HG03095 (cell line): ENCODE measurements around the gene MEPE.
A peak's percentile ranks its signal among the peaks of the same experiment; 100 is the strongest.

Experiments used
- ATAC-seq: cut with Tn5 transposase; IDR thresholded peaks from one replicate; pipeline ENCODE4 v1.9.1; 2021; ENCODE audit warnings: moderate library complexity; ENCODE audit not compliant: unreplicated experiment

Gene MEPE

GRCh38 chr4:87840149-87840548 is 7.4 kb downstream of the MEPE start:
- ATAC-seq: no peak

- no peak for ATAC-seq
Observed at GRCh38 chr4:87843936-87844335, 11.2 kb downstream of the MEPE start.

GRCh38 chr4:87844452-87844851 is 11.7 kb downstream of the MEPE start:
- ATAC-seq: no peak

GRCh38 chr4:87846226-87846625 is 13.5 kb downstream of the MEPE start:
- ATAC-seq: no peak

GRCh38 chr4:87848622-87849351 is 16.0 kb downstream of the MEPE start:
- peak; percentile 82 for ATAC-seq

GRCh38 chr4:87849612-87850011 is 16.8 kb downstream of the MEPE start:
- no peak for ATAC-seq

- ATAC-seq: no peak
Observed at GRCh38 chr4:87851332-87851731, 18.6 kb downstream of the MEPE start.

- ATAC-seq: no peak
Observed at GRCh38 chr4:87851953-87852352, 19.2 kb downstream of the MEPE start.

GRCh38 chr4:87853108-87853507 is 20.3 kb downstream of the MEPE start:
- no peak for ATAC-seq

- ATAC-seq: no peak
Observed at GRCh38 chr4:87853891-87854290, 21.1 kb downstream of the MEPE start.

- no peak for ATAC-seq
Observed at GRCh38 chr4:87855559-87855958, 22.8 kb downstream of the MEPE start.

GRCh38 chr4:87856816-87857215 is 24.0 kb downstream of the MEPE start:
- ATAC-seq: no peak

- no peak for ATAC-seq
Observed at GRCh38 chr4:87857789-87858188, 25.0 kb downstream of the MEPE start.

- ATAC-seq: no peak
Observed at GRCh38 chr4:87862236-87862635, 29.5 kb downstream of the MEPE start.

GRCh38 chr4:87863486-87863885 is 30.7 kb downstream of the MEPE start:
- no peak for ATAC-seq

GRCh38 chr4:87864321-87864720 is 31.6 kb downstream of the MEPE start:
- no peak for ATAC-seq

- ATAC-seq: no peak
Observed at GRCh38 chr4:87865288-87865687, 32.5 kb downstream of the MEPE start.

- ATAC-seq: no peak
Observed at GRCh38 chr4:87865960-87866598, 33.3 kb downstream of the MEPE start.

- ATAC-seq: no peak
Observed at GRCh38 chr4:87868522-87868921, 35.8 kb downstream of the MEPE start.

- no peak for ATAC-seq
Observed at GRCh38 chr4:87872028-87872427, 39.3 kb downstream of the MEPE start.

- ATAC-seq: no peak
Observed at GRCh38 chr4:87875191-87875590, 42.4 kb downstream of the MEPE start.

GRCh38 chr4:87880106-87880505 is 47.3 kb downstream of the MEPE start:
- no peak for ATAC-seq

GRCh38 chr4:87881115-87881514 is 48.3 kb downstream of the MEPE start:
- no peak for ATAC-seq
